ENCODE data around the gene WNT5B.

- TF ChIP-seq CSDC2 (CRISPR knock-in tag; IDR thresholded peaks at IDR 0.05) = no peak
- no peak for TF ChIP-seq ZNF8 (CRISPR knock-in tag; IDR thresholded peaks at IDR 0.05)
- TF ChIP-seq CREB5 (CRISPR knock-in tag; IDR thresholded peaks at IDR 0.05; ENCODE audit: low read depth) = no peak
- no peak for TF ChIP-seq ZNF565 (CRISPR knock-in tag; conservative IDR thresholded peaks at IDR 0.05; ENCODE audit: low read depth)
- no peak for TF ChIP-seq ZFP30 (CRISPR knock-in tag; IDR thresholded peaks at IDR 0.05)
- no peak for TF ChIP-seq PPARA (CRISPR knock-in tag; IDR thresholded peaks at IDR 0.05; ENCODE audit: borderline replicate concordance)
- TF ChIP-seq PATZ1 (CRISPR knock-in tag; IDR thresholded peaks at IDR 0.05; ENCODE audit: borderline replicate concordance) = no peak
These were observed 40.0 kb downstream of the WNT5B start for GRCh38 chr12:1668833-1669543.

Measured in SK-N-SH treated with all-trans-retinoic acid at 6 μM for 48 hours (cell line).